HG03378 (cell line): ENCODE results near the gene PSMB3.

Source experiments
- ATAC-seq: cut with Tn5 transposase; IDR thresholded peaks from one replicate; pipeline ENCODE4 v1.9.1; 2021; ENCODE audit warnings: mild to moderate bottlenecking, moderate library complexity; ENCODE audit not compliant: unreplicated experiment

PSMB3 gene

DNA sequence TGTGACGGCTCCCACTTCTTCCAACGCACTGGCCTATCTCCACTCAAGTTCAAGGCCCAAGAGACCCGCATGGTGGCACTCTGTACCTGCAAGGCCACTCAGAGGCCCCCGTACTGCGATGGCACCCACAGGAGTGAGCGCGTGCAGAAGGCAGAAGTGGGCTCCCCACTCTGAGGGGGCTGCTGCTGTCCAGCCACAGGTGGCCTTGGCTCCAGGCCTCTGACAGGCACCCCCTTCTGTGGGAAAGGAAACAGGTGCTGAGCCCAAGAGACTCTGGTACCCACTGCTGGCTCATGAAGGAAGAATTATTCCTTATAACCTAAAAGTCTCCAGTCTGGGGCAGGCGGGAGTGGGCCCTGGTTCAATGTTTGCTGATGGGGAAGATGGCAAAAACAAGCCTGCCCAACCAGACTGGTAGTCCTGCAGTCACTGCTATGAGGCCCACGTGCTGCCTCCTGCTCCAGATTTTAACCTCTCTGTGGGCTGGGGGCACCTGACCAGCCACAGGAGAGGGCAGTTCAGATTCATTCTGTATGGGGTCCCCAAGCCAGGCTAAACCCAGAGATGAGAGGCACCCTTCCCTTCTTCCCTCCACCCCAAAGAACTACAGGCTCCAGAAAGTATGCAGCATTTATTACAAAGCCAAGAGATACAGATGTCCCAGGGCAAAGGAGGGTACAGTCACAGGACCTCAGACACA, 19.1 kb upstream of the PSMB3 start:
- no peak for ATAC-seq

- no peak for ATAC-seq
These were observed 18.3 kb upstream of the PSMB3 start for GRCh38 chr17:38733982-38734973.

- ATAC-seq: no peak
These were observed 17.2 kb upstream of the PSMB3 start for GRCh38 chr17:38735161-38735997.

GRCh38 chr17:38738007-38738662, 14.4 kb upstream of the PSMB3 start:
- ATAC-seq: no peak

DNA sequence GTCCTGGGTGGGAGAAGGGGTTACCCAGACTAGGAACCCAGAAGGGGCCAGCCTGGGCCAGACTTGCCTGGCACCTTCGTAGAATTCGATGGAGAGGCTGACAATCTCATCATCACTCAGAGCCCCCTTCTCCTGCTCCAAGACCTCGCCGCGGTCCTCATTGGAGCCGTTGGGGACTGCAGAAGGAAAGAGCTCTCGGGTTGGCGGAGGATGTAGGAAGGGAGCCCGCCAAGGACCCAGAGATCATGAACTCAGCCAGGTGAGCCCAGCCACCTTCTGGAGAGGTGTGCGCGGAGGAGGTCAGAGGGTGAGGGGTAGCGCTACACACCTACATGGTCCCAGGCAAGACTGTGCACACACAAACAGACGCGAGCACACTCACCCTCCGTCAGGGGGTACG, 13.9 kb upstream of the PSMB3 start:
- no peak for ATAC-seq

GRCh38 chr17:38739305-38739704, 13.2 kb upstream of the PSMB3 start:
- ATAC-seq: no peak

GRCh38 chr17:38740044-38740443, 12.5 kb upstream of the PSMB3 start:
- no peak for ATAC-seq

DNA sequence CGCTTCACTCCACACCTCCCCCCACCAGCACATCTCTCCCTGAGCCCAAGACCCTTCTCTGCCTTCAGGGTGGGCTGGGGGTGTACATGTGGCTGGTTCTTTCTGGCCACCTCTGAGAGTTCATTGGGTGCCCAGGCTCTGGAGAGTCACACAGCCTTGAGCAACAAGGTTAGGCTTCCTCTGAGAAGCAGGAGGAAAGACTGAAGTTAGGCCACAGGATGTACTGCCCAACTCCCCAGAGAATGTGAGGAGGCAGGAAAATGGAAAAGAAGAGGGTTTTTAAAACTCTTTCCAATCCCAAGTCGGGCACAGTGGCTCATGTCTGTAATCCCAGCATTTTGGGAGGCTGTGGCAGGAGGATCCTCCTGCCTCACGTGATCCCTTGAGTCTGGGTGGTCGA, 11.7 kb upstream of the PSMB3 start:
- no peak for ATAC-seq

DNA sequence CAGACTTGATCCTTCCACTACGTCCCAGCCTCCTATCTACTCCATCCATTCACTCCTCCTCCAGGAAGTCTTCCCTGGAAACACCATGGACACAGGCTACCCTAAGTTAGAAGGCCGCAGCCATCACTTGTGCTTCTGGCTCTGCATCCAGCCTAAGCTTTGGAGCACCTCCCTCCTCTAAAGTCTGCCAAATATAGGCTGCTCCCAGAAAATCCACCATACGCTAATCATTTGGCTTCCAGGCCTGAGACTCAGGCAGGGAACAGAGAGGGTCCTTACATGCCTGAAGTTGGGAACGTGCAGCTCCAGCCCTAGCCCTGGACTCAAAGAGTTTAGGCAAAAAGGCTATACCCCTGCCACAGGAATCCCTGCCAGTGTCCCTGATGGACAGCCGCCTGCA, 11.1 kb upstream of the PSMB3 start:
- no peak for ATAC-seq

DNA sequence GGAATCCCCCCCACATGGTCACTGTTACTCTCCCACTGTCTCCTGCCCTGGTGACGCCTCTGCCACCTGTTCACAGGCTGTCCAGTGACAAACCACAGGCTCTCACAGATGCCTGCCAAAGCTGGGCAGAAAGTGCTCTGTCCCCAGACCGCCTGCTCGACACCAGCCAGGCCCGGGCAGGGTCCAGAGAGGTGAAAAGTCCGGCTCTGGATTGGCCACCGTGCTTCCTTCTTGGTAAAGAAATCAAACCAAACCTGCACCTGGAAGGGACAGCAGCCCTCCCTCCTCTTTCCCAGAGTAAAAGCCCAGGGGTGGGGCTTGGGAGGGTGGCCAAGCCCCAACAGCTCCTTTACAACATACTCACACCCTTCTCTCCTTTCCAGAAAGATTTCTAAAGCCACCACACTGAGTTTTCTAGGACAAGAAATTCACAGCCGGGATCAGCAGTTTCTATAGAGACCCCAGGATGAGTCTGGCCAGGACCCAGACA, 10.6 kb upstream of the PSMB3 start:
- ATAC-seq: no peak

DNA sequence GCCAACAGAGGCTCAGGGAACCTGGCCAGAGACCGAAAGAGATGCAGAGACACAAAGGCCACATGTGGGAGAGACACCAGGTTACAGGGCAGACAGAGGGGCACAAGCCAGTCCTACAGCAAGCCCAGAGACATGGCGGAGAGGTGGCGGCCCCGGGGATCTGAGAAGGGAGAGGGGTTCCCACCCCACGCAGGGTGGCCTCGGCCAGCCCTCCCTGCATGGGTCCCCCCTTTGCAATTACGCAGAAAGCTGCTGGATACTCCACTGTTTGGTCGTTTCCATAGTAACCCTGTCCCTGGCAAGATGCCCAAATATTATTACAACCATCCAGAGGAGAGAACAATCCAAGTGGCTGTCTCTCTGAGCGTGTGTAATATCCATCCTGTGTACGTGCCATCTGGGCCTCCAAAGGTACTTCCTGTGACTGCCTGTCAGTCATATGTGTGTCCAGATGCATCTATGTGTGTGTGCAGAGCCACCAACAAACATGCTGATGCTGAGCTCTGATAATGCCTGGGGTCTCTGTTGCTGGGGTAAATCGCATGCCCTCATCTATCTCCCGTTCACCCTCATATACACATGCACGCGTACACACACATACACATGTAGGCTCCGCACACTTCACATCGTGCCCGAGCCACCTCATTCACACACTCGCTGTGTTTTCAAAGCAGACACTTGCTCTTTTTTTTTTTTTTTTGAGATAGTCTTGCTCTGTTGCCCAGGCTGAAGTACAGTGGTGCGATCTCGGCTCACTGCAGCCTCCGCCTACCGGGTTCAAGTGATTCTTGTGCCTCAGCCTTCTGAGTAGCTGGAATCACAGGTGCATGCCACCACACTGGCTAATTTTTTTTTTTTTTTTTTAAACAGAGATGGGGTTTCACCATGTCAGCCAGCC, 9.9 kb upstream of the PSMB3 start:
- no peak for ATAC-seq

GRCh38 chr17:38743556-38744171, 8.9 kb upstream of the PSMB3 start:
- no peak for ATAC-seq

DNA sequence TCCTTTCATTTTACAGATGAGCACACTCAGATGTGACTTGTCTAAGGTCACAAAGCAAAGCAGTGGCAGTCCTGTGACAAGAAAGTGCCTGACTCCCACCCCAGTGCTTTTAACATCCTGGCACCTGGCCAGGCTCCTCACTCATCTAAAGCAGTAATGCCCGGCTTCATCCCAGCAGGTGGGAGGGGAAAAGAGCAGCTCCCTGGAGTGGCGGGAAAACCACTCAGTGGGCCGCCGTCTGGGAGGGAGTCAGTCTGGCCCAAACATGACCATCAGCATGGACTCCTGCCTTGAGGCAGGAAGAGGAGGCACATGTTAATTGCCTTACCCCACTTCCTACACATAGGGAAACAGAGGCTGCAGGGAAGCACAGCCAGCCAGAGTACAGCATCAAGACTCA, 7.0 kb upstream of the PSMB3 start:
- no peak for ATAC-seq

DNA sequence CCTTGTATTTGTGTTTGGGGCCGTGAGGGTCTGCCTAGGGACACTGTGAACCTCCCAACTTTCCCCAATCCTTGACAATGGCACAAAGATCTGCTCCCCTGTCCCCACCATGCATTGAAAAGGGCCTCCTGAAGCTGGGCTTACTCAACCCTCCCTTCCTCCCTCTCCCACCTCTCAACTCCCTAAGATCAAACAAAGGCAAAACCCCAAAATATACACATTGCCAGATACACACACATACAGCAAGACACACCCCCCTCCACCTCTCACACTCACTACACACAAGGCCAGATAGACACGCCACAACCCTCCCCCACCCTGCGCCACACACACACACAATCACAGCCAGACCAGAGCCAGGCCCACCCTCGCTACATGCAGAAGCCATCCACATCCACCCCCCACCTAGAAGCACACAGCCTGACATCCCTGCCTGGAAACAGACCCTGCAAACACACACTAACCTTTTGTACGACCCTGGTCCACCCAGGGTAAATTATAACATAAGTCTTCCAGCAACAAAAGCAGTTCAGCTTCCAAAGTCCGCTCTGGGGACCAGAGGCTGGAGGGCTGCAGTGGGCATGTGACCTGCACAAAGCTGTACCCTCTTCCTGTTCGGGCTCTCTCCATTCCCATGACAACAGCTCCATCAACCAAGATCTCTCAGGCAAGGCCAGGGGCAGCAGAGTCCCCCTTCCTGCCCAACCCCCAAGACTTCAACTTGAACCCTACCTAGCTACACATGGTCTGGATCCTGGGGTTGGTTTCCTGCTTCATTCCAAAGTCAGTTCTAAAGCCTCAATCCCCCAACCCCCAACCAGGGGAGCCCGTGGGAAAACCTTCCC, 6.3 kb upstream of the PSMB3 start:
- no peak for ATAC-seq

DNA sequence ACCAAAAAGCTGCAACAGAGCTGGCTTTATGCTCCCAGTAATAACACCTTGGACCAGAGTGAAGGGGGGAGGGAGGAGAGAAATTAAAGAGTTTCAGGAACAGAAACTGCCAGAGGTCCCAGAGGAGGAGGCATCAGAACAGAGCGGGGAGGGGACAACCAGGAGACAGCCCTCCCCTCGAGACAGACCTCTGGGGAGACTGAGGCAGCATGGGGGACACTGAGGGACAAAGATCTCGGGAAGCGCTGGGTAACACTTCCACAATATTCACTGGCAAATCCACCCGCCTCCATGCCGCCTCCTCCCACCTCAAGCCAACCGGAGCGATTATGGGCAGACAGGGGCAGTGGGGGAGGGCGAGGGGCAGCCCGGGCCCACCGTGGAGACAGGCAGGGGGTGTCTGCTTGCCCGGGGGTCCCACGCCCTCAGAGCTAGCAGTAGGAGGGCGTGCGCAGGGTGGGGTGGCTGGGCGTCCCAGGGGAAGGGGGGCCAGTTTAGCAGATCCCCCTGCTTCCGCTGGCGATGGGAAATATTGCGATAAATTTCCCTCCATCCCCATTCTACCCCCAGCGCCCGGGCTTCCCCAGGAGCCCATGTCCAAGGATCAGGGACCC, 5.6 kb upstream of the PSMB3 start:
- no peak for ATAC-seq

GRCh38 chr17:38747463-38748148, 4.9 kb upstream of the PSMB3 start:
- no peak for ATAC-seq
